OCI-LY3 (cell line): ENCODE measurements around the gene UBE2G2.

Experiments
- H2AFZ ChIP-seq: fragments of 200-600, 300-600 bp; shearing (Covaris generic); 2 replicates; pipeline ENCODE4 v1.6.0; 2014; ENCODE audit warnings: antibody characterized with exemption, low read depth, low read length
- H3K27ac ChIP-seq: fragments of 200-600, 300-600 bp; sonication (generic); 2 replicates; pipeline ENCODE4 v1.5.1; 2014; ENCODE audit warnings: mild to moderate bottlenecking, low read length, moderate library complexity, mixed read lengths
- H3K27me3 ChIP-seq: fragments of 200-600, 300-600 bp; sonication (generic); 2 replicates; pipeline ENCODE4 v1.6.1; 2014; ENCODE audit warnings: low read depth, low read length, mixed read lengths
- H3K36me3 ChIP-seq: fragments of 200-600, 300-600 bp; sonication (generic); replicated peaks from 2 replicates; pipeline ENCODE3; 2014; ENCODE audit warnings: low read depth, low read length, mixed read lengths
- H3K4me1 ChIP-seq: fragments of 300-600, 200-600 bp; sonication (generic); 2 replicates; pipeline ENCODE4 v1.6.1; 2014; ENCODE audit warnings: low read length, mixed read lengths
- H3K4me2 ChIP-seq: fragments of 200-600, 300-600 bp; sonication (generic); 2 replicates; pipeline ENCODE4 v1.6.1; 2014; ENCODE audit warnings: low read length, mixed read lengths
- H3K4me3 ChIP-seq: fragments of 300-600, 200-600 bp; sonication (generic); 2 replicates; pipeline ENCODE4 v1.5.1; 2014; ENCODE audit warnings: antibody characterized with exemption, mild to moderate bottlenecking, low read length, moderate library complexity
- H3K79me2 ChIP-seq: fragments of 300-600, 200-600 bp; shearing (Covaris generic); 2 replicates; pipeline ENCODE4 v1.6.1; 2014; ENCODE audit warnings: mild to moderate bottlenecking, low read length, mixed read lengths
- H3K9ac ChIP-seq: fragments of 300-600, 200-600 bp; shearing (Covaris generic); 2 replicates; pipeline ENCODE4 v1.6.0; 2014; ENCODE audit warnings: mild to moderate bottlenecking, low read length, moderate library complexity
- H3K9me3 ChIP-seq: fragments of 200-600, 300-600 bp; shearing (Covaris generic); 2 replicates; pipeline ENCODE4 v1.6.1; 2014; ENCODE audit warnings: low read length, mixed read lengths; ENCODE audit not compliant: insufficient read depth
- H4K20me1 ChIP-seq: fragments of 200-600, 300-600 bp; sonication (generic); 2 replicates; pipeline ENCODE4 v1.6.1; 2016; ENCODE audit warnings: low read length, mixed read lengths; ENCODE audit not compliant: insufficient read depth
- CTCF ChIP-seq: fragments of 200-600, 300-600 bp; sonication (generic); IDR thresholded peaks from 2 replicates; pipeline ENCODE4 v1.5.1; 2014; ENCODE audit warnings: antibody characterized with exemption, low read length, low read depth
- EZH2phosphoT487 ChIP-seq: fragments of 200-600 bp; shearing (Covaris generic); IDR thresholded peaks from 2 replicates; pipeline ENCODE4 v1.6.1; 2018; ENCODE audit warnings: antibody characterized with exemption, mixed run types, low read depth

Gene UBE2G2

GRCh38 chr21:44792702-44793591 is 8.7 kb downstream of the UBE2G2 start:
- no peak overlapping the region for H3K27ac ChIP-seq
- H4K20me1 ChIP-seq: peaks cover 30% of the 10 kb centered on the region
- no peak for TF ChIP-seq EZH2phosphoT487
- TF ChIP-seq CTCF: peak; percentile 70

GRCh38 chr21:44791993-44792392 is 9.6 kb downstream of the UBE2G2 start:
- Histone ChIP-seq H3K27me3 (no peaks in the 10 kb centered on the region), H3K36me3 (peaks cover 16% of the 10 kb centered on the region), H3K4me1 (peaks cover 19% of the 10 kb centered on the region)

More at GRCh38 chr21:44792702-44793591, 8.7 kb downstream of the UBE2G2 start:
- no peaks in the 10 kb centered on the region for H3K27me3 ChIP-seq
- peaks cover 94% of the 10 kb centered on the region for H3K79me2 ChIP-seq
- no peaks in the 10 kb centered on the region for H3K9me3 ChIP-seq
- H3K4me2 ChIP-seq: no peak overlapping the region
- H3K36me3 ChIP-seq: peaks cover 13% of the 10 kb centered on the region
- H3K9ac ChIP-seq: no peak overlapping the region
- H3K4me1 ChIP-seq: peaks cover 19% of the 10 kb centered on the region
- no peak overlapping the region for H3K4me3 ChIP-seq
- no peak overlapping the region for H2AFZ ChIP-seq

GRCh38 chr21:44791246-44791645 is 10.4 kb downstream of the UBE2G2 start:
- H2AFZ ChIP-seq: no peak overlapping the region
- H3K36me3 ChIP-seq: peaks cover 18% of the 10 kb centered on the region
- peaks cover 93% of the 10 kb centered on the region for H3K79me2 ChIP-seq
- H3K4me2 ChIP-seq: no peak overlapping the region
- peaks cover 19% of the 10 kb centered on the region for H3K4me1 ChIP-seq
- no peak overlapping the region for H3K9ac ChIP-seq
- no peaks in the 10 kb centered on the region for H3K27me3 ChIP-seq
- H4K20me1 ChIP-seq: peaks cover 30% of the 10 kb centered on the region
- H3K9me3 ChIP-seq: no peaks in the 10 kb centered on the region
- TF ChIP-seq EZH2phosphoT487 (no peak), CTCF (no peak)
- H3K27ac ChIP-seq: no peak overlapping the region
- no peak overlapping the region for H3K4me3 ChIP-seq

More at GRCh38 chr21:44791993-44792392, 9.6 kb downstream of the UBE2G2 start:
- no peak overlapping the region for H2AFZ ChIP-seq
- H3K4me2 ChIP-seq: no peak overlapping the region
- H3K9ac ChIP-seq: no peak overlapping the region
- peaks cover 30% of the 10 kb centered on the region for H4K20me1 ChIP-seq
- no peak overlapping the region for H3K27ac ChIP-seq
- peaks cover 94% of the 10 kb centered on the region for H3K79me2 ChIP-seq
- no peak overlapping the region for H3K4me3 ChIP-seq
- H3K9me3 ChIP-seq: no peaks in the 10 kb centered on the region
- TF ChIP-seq CTCF: no peak
- no peak for TF ChIP-seq EZH2phosphoT487

DNA sequence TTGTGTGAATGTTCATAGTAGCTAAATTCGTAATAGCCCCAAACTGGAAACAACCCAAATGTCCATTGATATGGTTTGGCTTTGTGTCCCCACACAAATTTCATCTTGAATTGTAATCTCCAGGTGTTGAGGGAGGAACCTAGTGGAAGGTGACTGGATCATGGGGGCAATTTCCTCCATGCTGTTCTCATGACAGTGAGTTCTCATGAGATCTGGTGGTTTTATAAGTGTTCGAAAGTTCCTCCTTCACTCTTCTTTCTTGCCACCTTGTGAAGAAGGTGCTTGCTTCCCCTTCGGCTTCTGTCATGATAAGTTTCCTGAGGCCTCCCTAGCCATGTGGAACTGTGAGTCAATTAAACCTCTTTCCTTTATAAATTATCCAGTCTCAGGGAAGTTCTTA is 11.3 kb downstream of the UBE2G2 start:
- H4K20me1 ChIP-seq: peaks cover 30% of the 10 kb centered on the region
- peaks cover 18% of the 10 kb centered on the region for H3K36me3 ChIP-seq
- peaks cover 93% of the 10 kb centered on the region for H3K79me2 ChIP-seq
- no peak overlapping the region for H3K9ac ChIP-seq
- no peak overlapping the region for H3K27ac ChIP-seq
- no peak overlapping the region for H3K4me3 ChIP-seq
- no peaks in the 10 kb centered on the region for H3K27me3 ChIP-seq
- no peak overlapping the region for H3K4me2 ChIP-seq
- TF ChIP-seq EZH2phosphoT487 (no peak), CTCF (no peak)
- H3K9me3 ChIP-seq: no peaks in the 10 kb centered on the region
- H2AFZ ChIP-seq: no peak overlapping the region
- H3K4me1 ChIP-seq: peaks cover 19% of the 10 kb centered on the region
